Measurements from ENCODE around the gene EXOSC10. TPM values are rescaled to one million over a fixed set of nuclear protein-coding genes. Genes with fewer than 3 reads are reported as not detected.
"Not testable (repeated sequence)": the region's sequence is repeated elsewhere in the genome, so short reads cannot be mapped to it uniquely, and the experiment has no call there.

The EXOSC10 gene
- total and polyA plus RNA-seq, 2 of the 4 experiments (the other 2 are of a cell fraction) = 64.5 to 66.0 TPM

DNA sequence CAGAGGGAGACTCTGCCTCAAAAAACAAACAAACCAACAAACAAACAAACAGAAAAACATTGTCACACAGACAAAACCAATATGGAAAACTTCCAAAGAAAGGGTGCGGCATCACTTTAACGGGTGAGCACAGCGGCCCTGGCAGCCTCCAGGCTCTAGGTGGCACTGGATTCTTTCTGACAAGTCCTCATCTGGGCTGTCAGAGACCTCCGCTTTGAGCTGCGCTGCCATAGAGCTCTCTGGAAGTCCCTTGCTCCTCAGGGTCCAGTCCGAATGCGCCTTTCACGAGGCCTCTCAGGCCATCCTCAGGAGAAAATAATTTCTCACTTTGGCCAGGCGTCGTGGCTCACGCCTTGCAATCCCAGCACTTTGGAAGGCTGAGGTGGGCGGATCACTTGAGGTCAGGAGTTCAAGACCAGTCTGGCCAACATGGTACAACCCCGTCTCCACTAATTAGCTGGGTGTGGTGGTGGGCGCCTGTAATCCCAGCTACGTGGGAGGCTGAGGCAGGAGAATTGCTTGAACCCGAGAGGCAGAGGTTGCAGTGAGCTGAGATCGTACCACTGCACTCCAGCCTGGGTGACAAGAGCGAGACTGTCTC is 35.6 kb downstream of the EXOSC10 start:
- peaks cover 40% of the 10 kb centered on the region for H3K36me3 ChIP-seq (ENCODE audit: control insufficient read depth, insufficient read depth, low read length)

More for the DNA sequence above, 35.6 kb downstream of the EXOSC10 start:
- H2AK9ac ChIP-seq (replicated peaks; ENCODE audit: low read depth, low read length, poor library complexity); BruUV-seq (replicated peaks); CTCF ChIA-PET; H2BK20ac ChIP-seq (ENCODE audit: low read depth, low read length); H3K27me3 ChIP-seq (ENCODE audit: control insufficient read depth, insufficient read depth, low read length); DNase-seq; in situ Hi-C loops (cut with MboI; ENCODE audit: low sequenced_read_pairs); H3K27ac ChIP-seq (ENCODE audit: insufficient read depth, low read length); H3K4ac ChIP-seq (ENCODE audit: low read depth, low read length); dilution Hi-C loops (cut with HindIII; ENCODE audit: low sequenced_read_pairs, unreplicated experiment); H4K20me1 ChIP-seq (ENCODE audit: insufficient read depth, low read length); H4K91ac ChIP-seq (ENCODE audit: insufficient read depth, low read depth, low read length); H2BK15ac ChIP-seq (ENCODE audit: low read depth, low read length); H2BK5ac ChIP-seq (ENCODE audit: low read depth, low read length, poor library complexity, severe bottlenecking); H2BK120ac ChIP-seq (ENCODE audit: low read depth, low read length); H4K5ac ChIP-seq (ENCODE audit: low read depth, low read length); H2AK5ac ChIP-seq (ENCODE audit: low read depth, low read length); H3K4me1 ChIP-seq (ENCODE audit: control insufficient read depth, insufficient read depth, low read length); H3K4me2 ChIP-seq (ENCODE audit: low read depth, low read length); H3K56ac ChIP-seq (ENCODE audit: extremely low read depth, insufficient read depth, low read length); H3K23ac ChIP-seq (ENCODE audit: low read depth, low read length); H3K4me3 ChIP-seq (ENCODE audit: insufficient read depth, low read depth, low read length); H3K14ac ChIP-seq (replicated peaks; ENCODE audit: low read depth, low read length); H2AFZ ChIP-seq (replicated peaks; ENCODE audit: low read length, poor library complexity); H3K9me3 ChIP-seq (ENCODE audit: control insufficient read depth, insufficient read depth, low read length); H3K18ac ChIP-seq (ENCODE audit: low read depth, low read length); H3K9ac ChIP-seq (ENCODE audit: low read depth, low read length); H3K9me1 ChIP-seq (ENCODE audit: insufficient read depth, low read length); ATAC-seq (ENCODE audit: low read depth); H4K8ac ChIP-seq (ENCODE audit: low read depth in 2 of 2, low read length in 2 of 2): not testable (repeated sequence)
- POLR2A ChIA-PET (ENCODE audit: unreplicated experiment) = interaction anchor here (0.7 kb wide), 1 partner anchor 237 kb away, joined by 14 read pairs; no protein-coding TSS in a partner anchor
- intact Hi-C loops (cut with micrococcal nuclease) = loop anchor here (2.0 kb wide), 1 partner anchor 29 kb away; no protein-coding TSS in a partner anchor
- peaks cover 24 to 27% of the 10 kb centered on the region in 2 experiments for H3K79me1 ChIP-seq (ENCODE audit: low read depth in 1 of 2, low read length in 2 of 2)
- 90% methylated on average over 8 of the region's 18 CpGs; no CpG with 5 or more reads in 1 of the 2 experiments for WGBS, 2 experiments (ENCODE audit: extremely low coverage in 2 of 2, insufficient read length in 1 of 2)

Measured in IMR-90 (cell line).